NCI-H146 treated with DMSO at 0.1 percent for 48 hours (cell line): ENCODE results near the gene MAP2K6.

ENCODE experiments used
- DNase-seq: peaks from one replicate; lab custom pipeline; 2025; ENCODE audit not compliant: unreplicated experiment; lab: John Stamatoyannopoulos, UW

MAP2K6 gene

GRCh38 chr17:69528035-69528434 lies 113.5 kb downstream of the MAP2K6 start:
- DNase-seq, result no peak

GRCh38 chr17:69533481-69534234 lies 119.2 kb downstream of the MAP2K6 start:
- DNase-seq, result no peak

DNA sequence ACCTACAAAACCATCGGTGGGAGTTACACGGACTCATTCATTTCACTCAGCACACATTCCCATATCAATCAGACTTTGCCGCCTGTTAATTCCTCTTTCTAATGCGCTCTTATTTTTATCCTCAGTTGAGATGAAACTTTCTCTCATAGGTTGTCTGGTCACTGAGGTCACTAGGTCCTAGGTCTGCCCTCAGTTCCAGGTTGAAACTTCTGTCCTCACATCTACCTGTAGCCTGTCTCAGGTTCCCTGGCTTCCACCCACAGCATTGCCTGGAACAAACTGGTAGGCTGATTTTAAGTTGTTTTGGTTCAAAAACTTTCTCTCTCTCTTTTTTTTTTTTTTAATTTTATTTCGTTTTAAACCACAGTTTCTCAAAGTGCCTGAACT lies 119.7 kb downstream of the MAP2K6 start:
- no peak for DNase-seq

- no peak for DNase-seq
Measured at GRCh38 chr17:69535016-69535570, 120.6 kb downstream of the MAP2K6 start.

DNA sequence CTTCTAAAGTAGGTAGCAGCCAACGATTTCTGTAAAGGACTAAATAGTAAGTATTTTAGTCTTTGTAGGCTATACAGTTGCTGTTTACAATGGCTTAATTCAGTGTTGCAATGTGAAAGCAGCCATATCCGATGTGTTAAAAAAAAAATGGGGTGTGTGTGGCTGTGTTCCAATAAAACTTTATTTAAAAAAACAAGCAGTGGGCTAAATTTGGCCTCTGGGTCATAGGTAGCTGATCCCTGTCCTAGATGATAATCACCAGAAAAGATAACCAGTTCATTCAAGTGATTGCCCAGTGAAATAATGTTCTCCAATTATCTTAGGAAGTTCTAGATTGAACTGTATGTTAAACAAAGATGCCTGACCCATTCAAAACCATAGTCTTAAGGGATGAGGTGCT lies 124.3 kb downstream of the MAP2K6 start:
- DNase-seq, result no peak

DNA sequence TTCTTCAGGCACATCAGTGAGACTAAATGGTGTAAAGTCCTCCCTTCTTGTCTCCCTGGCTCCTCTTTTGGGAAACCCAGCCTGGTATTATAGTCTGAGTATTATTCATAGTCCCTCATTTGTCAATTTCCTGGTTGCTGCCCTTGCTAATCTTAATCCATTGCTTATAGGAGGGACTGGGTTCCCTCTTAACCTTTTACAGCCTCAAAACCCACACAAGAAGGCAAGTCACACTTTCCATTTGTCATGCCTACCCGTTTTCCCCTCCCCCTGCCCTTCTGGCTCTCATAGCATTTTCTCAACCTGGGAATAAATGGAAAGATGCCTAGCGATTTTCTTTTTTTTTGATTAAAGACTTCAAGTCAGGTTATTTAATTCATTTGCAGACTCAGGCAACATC lies 124.8 kb downstream of the MAP2K6 start:
- no peak for DNase-seq

DNA sequence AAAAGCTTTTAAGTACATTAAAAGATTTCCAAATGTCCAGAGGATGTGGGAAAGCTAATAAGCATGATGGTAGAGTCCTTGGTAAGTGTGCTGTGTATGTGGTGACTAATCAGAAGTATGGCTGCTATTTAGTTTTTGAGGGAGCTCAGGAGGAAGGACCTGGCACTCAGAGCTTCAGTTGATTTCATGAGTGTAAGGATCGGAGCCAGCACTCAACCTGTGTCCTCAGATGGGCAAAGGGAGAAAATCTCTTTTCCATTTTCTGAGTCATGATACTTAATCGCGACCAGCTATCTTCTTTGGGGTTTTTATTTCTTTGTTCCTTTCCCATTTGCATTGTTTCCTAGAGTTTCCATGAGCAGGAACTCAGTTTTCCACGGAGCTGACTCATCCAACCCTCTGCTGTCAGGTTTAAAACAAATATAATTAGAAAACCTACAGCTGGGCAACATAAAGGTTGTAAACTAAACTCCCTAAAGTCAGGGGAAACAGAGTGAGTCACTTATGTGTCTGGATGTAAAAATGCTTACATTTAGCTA lies 125.4 kb downstream of the MAP2K6 start:
- DNase-seq, result no peak

- no peak for DNase-seq
Measured at GRCh38 chr17:69540356-69540755, 125.9 kb downstream of the MAP2K6 start.

- no peak for DNase-seq
Measured at GRCh38 chr17:69547230-69547629, 132.7 kb downstream of the MAP2K6 start.

DNA sequence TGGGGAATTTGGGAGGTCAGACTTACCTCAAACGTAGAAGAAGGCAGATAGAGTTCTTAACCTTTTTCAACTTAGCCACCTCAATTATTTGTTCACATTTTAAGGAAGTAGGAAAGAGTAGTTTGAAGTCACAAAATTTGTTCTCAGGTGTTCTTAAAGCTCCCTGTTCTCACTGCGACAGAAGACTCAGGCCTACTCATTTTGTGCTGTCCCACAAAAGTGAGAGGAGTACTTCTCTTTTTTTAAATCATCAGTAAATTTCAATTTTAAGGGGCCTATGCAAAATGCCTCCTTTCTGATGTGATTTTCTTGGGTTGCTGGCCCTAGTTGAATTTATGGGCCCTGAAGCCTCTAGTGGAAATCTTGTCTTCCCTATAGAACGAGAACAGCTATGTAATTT lies 133.4 kb downstream of the MAP2K6 start:
- DNase-seq, result no peak

DNA sequence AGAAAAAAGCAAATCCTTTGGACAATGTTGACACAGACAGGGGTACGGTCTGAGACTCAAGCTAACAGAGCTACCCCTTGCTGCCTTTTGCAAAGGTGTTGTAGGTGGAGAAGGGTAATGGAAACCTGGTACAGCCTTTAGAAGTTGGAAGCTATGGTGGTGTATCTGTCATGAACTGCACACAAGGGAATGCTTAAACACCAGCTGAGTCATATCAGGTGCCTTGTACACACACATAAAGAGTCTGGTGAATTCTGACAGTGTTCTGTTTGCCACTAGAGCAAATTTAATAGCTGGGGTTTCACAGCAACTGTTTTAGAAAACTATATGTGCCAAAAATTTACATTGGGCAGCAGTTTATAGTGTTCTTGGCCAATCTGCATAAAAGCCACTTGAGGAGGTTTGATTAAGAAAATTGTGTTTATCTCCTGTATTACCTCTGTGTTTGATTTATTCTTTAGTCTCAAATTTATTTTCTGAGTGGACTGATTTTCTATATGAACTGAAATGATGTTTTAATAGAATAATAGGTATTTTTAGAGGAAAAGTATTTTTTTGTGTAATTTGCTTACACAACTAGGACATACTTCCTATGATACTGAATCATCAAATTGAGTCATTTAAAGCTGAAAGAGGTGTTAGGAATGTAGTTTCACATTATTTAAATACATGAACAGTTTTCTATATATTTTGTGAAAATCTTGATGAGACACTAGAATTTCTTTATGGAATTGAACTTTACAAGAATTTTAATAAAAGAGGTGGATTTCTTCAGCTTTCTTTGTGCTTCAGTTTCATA lies 136.9 kb downstream of the MAP2K6 start:
- no peak for DNase-seq

DNA sequence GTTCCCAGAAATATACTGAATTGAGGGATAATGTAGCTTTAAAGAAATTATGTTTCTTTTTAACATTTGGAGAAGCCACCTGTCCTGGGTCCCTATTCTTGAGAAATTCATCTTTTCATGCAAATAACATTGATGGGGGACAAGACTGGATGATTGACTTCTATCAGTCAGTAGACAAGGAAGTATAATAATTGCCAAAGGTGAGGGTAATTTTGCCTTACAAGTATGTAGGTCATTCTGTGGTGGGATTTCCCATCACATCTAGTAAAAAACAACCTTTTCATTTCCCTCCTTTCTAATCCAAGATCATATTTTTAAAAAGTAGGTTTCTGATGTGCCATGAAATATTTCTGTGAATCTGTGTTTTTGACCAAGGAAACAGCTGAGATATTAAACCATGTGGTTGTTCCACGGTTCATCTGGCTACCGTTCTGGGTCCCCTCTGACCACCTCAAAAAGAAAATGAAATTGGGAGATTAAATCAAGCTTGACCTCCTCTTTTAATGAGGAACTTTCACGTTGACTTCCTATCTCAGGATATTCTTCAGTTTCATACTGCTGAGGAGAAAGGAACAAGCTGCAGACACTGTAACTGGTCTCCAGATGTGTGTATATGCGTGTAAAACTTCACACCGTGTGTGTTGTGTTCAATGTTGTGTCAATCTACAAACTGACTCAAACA lies 138.6 kb downstream of the MAP2K6 start:
- no peak for DNase-seq

- DNase-seq, result no peak
Measured at GRCh38 chr17:69555056-69555455, 140.6 kb downstream of the MAP2K6 start.

- no peak for DNase-seq
Measured at GRCh38 chr17:69557339-69557738, 142.8 kb downstream of the MAP2K6 start.

GRCh38 chr17:69558796-69559195 lies 144.3 kb downstream of the MAP2K6 start:
- no peak for DNase-seq

DNA sequence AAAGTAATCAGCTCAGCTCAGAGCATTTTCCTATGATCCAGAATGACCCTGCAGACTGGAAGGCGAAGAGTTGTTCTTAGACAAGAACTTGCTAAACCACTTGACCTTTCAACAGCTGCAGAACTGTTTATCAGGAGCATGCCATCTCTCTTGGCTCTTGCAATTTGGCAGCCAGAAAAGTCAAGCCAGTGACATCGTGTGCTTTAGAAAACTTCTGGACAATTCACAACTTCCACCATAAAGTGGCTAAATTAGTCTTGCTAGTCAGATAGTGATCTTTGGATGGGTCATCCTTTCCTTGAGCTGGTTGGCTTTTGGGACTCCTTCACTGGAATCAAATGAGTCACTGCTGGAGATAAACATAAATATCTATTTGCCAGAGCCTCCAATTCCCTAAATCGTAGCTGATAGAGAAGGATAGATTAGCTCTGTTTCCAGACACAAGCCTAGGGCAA lies 146.5 kb downstream of the MAP2K6 start:
- no peak for DNase-seq

- DNase-seq, result no peak
Measured at GRCh38 chr17:69561462-69561861, 147.0 kb downstream of the MAP2K6 start.

DNA sequence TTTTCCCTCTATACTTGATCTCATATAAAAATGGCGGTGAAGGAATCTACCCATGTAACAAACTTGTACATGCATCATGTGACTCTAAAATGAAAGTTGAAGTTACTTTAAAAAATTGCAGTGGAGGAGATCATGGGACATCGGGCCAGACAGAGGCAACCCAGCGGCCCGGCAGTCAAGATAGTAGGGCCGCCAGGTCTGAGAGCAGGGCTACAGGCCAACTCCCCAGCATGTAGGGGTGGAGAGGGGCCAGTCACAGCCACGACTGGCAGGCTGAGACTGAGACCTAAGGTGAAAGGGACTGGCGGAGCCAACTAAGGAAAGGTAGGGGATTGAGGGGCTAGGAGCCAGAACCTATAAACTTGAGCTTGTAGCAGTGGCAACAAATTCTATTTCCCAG lies 150.9 kb downstream of the MAP2K6 start:
- DNase-seq, result no peak

GRCh38 chr17:69567130-69567529 lies 152.6 kb downstream of the MAP2K6 start:
- no peak for DNase-seq

GRCh38 chr17:69572747-69573146 lies 158.2 kb downstream of the MAP2K6 start:
- DNase-seq, result no peak

DNA sequence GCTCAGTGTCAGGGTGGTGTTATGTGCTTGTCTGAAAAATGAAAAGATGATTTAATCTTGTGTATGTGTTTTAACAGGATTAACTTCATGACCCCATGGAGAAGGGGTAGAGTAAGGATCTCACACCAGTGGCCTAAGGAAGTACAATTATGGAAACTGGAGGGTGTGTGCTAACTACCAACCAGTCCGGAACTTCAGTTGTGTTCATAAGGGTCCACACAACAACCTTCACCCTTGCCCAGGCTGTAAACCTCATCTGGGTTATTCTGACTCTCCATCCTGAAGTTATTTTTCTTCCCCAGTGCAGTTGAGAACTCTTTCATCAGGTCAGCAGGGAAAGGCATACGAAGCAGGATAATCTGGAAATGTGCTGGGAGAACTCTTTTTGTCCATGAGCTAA lies 158.9 kb downstream of the MAP2K6 start:
- no peak for DNase-seq
